ENCODE measurements around the gene FOXP1.

DNA sequence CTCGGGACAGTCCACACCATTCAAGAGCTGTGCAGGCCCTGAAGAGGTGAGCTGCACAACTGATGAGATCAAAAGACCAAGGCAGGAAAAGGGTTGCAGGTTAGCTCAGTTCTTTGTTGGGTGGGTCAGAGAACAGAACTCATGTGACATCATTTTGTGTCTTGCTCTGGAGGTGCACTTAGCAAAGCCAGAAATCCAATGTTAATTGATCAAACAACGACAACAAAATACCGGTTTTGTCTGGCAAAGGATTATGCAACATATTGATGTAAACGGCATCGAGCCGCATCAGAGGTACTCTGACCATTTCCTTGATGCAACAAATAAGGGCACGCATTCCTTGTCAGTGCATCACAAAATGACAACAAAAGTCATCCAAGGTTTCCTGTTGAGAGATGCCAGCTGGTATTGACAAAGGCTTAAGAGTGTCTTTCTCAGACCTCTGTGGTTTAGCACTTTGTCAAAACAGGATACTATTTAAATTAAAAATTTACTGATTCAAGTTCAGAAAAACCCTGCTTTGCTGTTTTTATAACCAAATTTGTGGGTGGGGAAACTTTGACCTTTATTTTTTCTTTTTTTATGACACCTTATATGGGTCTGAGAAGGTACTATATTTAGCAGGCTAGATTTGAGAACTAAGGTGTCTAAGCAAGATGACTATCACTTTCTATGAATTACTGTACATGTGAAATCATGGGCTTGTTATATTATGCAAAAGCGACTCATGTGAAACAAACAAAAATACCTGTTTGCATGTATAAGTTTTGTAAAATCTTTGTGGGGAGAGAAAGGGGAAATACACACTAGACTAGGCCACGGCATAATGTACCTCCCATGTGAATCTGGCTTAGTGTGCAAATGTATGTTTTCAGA lies 496.1 kb downstream of the FOXP1 start:
- TF ChIP-seq POLR2AphosphoS5 (IDR thresholded peaks at IDR 0.05; ENCODE audit: low read depth, low read length): no peak
- no peak for TF ChIP-seq POLR2A (IDR thresholded peaks at IDR 0.05; ENCODE audit: low read depth, low read length)
- TF ChIP-seq TAF1 (IDR thresholded peaks at IDR 0.05; ENCODE audit: low read depth, low read length): no peak
